ENCODE results near the gene PDE3B. TPM values are rescaled to one million over a fixed set of nuclear protein-coding genes. Genes with fewer than 3 reads are reported as not detected.
"Not testable (repeated sequence)": the region's sequence is repeated elsewhere in the genome, so short reads cannot be mapped to it uniquely, and the experiment has no call there.

Gene PDE3B
- total and polyA plus RNA-seq, 4 donors, result 2.5 to 15.1 (median 7.6) TPM

- H3K27me3 ChIP-seq (ENCODE audit: control insufficient read depth in 1 of 2, insufficient read depth in 2 of 2, low read length in 1 of 2), result no peaks in the 10 kb centered on the region
- no peaks in the 10 kb centered on the region for H3K36me3 ChIP-seq (ENCODE audit: control insufficient read depth in 1 of 2, insufficient read depth in 2 of 2, low read length in 1 of 2)
- no peaks in the 10 kb centered on the region for H3K9me3 ChIP-seq (ENCODE audit: control insufficient read depth, low read length)
- 83 to 85% methylated on average over 3 of the region's 3 CpGs for WGBS, 2 donors
- no peak overlapping the region for H3K4me3 ChIP-seq (ENCODE audit: low read length in 2 of 2)
- H3K27ac ChIP-seq (ENCODE audit: low read depth in 1 of 2, low read length in 2 of 2), result no peak overlapping the region
- intact Hi-C loops (cut with DNase I), result no loop called here
- ATAC-seq (ENCODE audit: low FRiP score) (no peak), DNase-seq (no peak)
- no peaks in the 10 kb centered on the region for H3K4me1 ChIP-seq (ENCODE audit: control insufficient read depth in 1 of 2, insufficient read depth in 2 of 2, low read length in 2 of 2)
These were observed 97.6 kb downstream of the PDE3B start for GRCh38 chr11:14741195-14741594.

DNA sequence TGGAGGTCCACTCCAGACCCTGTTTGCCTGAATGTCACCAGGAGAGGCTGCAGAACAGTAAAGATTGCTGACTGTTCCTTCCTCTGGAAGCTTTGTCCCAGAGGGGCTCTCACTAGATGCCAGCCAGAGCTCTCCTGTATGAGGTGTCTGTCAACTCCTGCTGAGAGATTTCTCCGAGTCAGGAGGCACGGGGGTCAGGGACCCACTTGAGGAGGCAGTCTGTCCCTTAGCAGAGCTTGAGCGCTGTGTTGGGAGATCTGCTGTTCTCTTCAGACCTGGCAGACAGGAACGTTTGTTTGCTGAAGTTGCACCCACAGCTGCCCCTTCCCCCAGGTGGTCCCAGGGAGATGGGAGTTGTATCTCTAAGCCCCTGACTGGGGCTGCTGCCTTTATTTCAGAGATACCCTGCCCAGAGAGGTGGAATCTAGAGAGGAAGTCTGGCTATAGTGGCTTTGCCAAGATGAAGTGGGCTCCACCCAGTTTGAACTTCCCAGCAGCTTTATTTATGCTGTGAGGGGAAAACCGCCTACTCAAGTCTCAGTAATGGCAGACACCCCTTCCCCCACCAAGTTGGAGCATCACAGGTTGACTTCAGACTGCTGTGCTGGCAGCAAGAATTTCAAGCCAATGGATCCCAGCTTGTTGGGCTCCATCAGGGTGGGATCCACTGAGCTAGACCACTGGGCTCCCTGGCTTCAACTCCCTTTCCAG is 99.4 kb downstream of the PDE3B start:
- WGBS, 2 donors, result 70 to 76% methylated on average over 5 of the region's 5 CpGs
- no peak overlapping the region for H3K4me3 ChIP-seq (ENCODE audit: low read length in 2 of 2)
- no peaks in the 10 kb centered on the region for H3K27me3 ChIP-seq (ENCODE audit: control insufficient read depth in 1 of 2, insufficient read depth in 2 of 2, low read length in 1 of 2)
- intact Hi-C loops (cut with DNase I), result no loop called here
- no peak overlapping the region for H3K27ac ChIP-seq (ENCODE audit: low read depth in 1 of 2, low read length in 2 of 2)
- H3K4me1 ChIP-seq (ENCODE audit: control insufficient read depth in 1 of 2, insufficient read depth in 2 of 2, low read length in 2 of 2), result no peaks in the 10 kb centered on the region
- no peaks in the 10 kb centered on the region for H3K36me3 ChIP-seq (ENCODE audit: control insufficient read depth in 1 of 2, insufficient read depth in 2 of 2, low read length in 1 of 2)
- DNase-seq (no peak), ATAC-seq (ENCODE audit: low FRiP score) (no peak)
- H3K9me3 ChIP-seq (ENCODE audit: control insufficient read depth, low read length), result no peaks in the 10 kb centered on the region

DNA sequence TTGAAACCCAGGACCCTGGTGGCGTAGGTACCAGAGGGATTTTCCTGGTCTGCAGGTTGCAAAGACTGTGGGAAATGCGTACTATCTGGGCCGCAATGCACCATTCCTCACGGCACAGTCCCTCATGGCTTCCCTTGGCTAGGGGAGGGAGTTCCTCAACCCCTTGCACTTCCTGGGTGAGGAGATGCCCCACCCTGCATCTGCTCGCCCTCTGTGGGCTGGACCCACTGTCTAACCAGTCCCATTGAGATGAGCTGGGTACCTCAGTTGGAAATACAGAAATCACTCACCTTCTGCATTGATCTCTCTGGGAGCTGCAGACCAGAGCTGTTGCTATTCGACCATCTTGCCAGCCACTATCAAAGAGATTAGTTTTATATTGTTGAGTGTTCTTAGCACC is 100.1 kb downstream of the PDE3B start:
- H3K36me3 ChIP-seq (ENCODE audit: control insufficient read depth in 1 of 2, insufficient read depth in 2 of 2, low read length in 1 of 2); H3K4me3 ChIP-seq (ENCODE audit: low read length in 2 of 2); H3K4me1 ChIP-seq (ENCODE audit: control insufficient read depth in 1 of 2, insufficient read depth in 2 of 2, low read length in 2 of 2); H3K27me3 ChIP-seq (ENCODE audit: control insufficient read depth in 1 of 2, insufficient read depth in 2 of 2, low read length in 1 of 2); H3K9me3 ChIP-seq (ENCODE audit: control insufficient read depth, low read length); H3K27ac ChIP-seq (ENCODE audit: low read depth in 1 of 2, low read length in 2 of 2); ATAC-seq (ENCODE audit: low FRiP score); intact Hi-C loops (cut with DNase I); DNase-seq: not testable (repeated sequence)
- WGBS, 2 donors, result 94 to 95% methylated on average over 6 of the region's 6 CpGs

DNA sequence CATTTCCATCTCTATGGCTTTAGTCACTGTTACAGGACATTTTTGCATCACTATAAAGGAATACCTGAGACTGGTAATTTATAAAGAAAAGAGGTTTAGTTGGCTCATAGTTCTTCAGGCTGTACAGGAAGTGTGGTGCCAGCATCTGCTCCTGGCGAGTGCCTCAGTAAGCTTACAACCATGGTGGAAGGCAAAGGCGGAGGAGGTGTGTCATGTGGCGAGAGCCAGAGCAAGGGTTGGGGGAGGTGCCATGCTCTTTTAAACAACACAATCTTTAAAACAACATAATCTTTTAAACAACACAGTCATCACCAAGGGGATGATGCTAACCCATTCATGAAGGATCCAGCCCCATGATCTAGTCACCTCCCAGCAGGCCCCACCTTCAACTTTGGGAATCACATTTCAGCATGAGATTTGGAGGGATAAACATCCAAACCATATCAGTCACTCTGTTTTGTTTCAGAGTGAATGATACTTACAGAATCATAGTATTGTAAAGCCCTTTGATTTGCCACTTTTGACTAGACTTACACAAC is 103.3 kb downstream of the PDE3B start:
- Histone ChIP-seq H3K27me3 (ENCODE audit: control insufficient read depth in 1 of 2, insufficient read depth in 2 of 2, low read length in 1 of 2) (no peaks in the 10 kb centered on the region), H3K27ac (ENCODE audit: low read depth in 1 of 2, low read length in 2 of 2) (no peak overlapping the region), H3K4me3 (ENCODE audit: low read length in 2 of 2) (no peak overlapping the region), H3K36me3 (ENCODE audit: control insufficient read depth in 1 of 2, insufficient read depth in 2 of 2, low read length in 1 of 2) (no peaks in the 10 kb centered on the region), H3K4me1 (ENCODE audit: control insufficient read depth in 1 of 2, insufficient read depth in 2 of 2, low read length in 2 of 2) (no peaks in the 10 kb centered on the region), H3K9me3 (ENCODE audit: control insufficient read depth, low read length) (no peaks in the 10 kb centered on the region)
- intact Hi-C loops (cut with DNase I), result no loop called here
- DNase-seq, result no peak
- ATAC-seq (ENCODE audit: low FRiP score), result no peak
- 90 to 92% methylated on average over 3 of the region's 3 CpGs for WGBS, 2 donors

DNA sequence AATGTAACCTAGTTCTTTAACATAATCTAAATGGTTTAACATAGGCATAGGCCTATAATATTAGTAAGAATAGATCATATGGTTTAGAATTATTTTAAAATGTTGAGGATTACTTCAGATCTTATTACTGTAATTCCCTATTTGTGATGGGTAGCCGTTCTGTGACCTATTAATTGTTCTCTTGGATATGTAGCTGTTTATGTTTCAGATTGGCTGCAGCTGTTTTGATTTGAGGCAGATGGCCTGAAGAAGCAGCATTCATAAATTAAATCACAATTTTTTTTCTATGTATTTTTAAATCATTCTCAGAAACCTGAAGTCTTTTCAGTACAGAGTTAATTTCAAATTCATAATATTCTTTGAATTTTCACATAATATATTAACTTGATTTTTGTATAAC is 104.5 kb downstream of the PDE3B start:
- Histone ChIP-seq H3K9me3 (ENCODE audit: control insufficient read depth, low read length) (no peaks in the 10 kb centered on the region), H3K27ac (ENCODE audit: low read depth in 1 of 2, low read length in 2 of 2) (no peak overlapping the region), H3K27me3 (ENCODE audit: control insufficient read depth in 1 of 2, insufficient read depth in 2 of 2, low read length in 1 of 2) (no peaks in the 10 kb centered on the region), H3K36me3 (ENCODE audit: control insufficient read depth in 1 of 2, insufficient read depth in 2 of 2, low read length in 1 of 2) (no peaks in the 10 kb centered on the region), H3K4me3 (ENCODE audit: low read length in 2 of 2) (no peak overlapping the region), H3K4me1 (ENCODE audit: control insufficient read depth in 1 of 2, insufficient read depth in 2 of 2, low read length in 2 of 2) (no peaks in the 10 kb centered on the region)
- DNase-seq, result no peak
- intact Hi-C loops (cut with DNase I), result no loop called here
- ATAC-seq (ENCODE audit: low FRiP score), result no peak
- WGBS, 2 donors, result 72 to 85% methylated on average over 1 of the region's 1 CpG

- intact Hi-C loops (cut with DNase I), result no loop called here
- WGBS, 2 donors, result 81 to 86% methylated on average over 1 of the region's 1 CpG
- Histone ChIP-seq H3K27ac (ENCODE audit: low read depth in 1 of 2, low read length in 2 of 2) (no peak overlapping the region), H3K4me3 (ENCODE audit: low read length in 2 of 2) (no peak overlapping the region), H3K9me3 (ENCODE audit: control insufficient read depth, low read length) (no peaks in the 10 kb centered on the region), H3K27me3 (ENCODE audit: control insufficient read depth in 1 of 2, insufficient read depth in 2 of 2, low read length in 1 of 2) (no peaks in the 10 kb centered on the region), H3K36me3 (ENCODE audit: control insufficient read depth in 1 of 2, insufficient read depth in 2 of 2, low read length in 1 of 2) (no peaks in the 10 kb centered on the region), H3K4me1 (ENCODE audit: control insufficient read depth in 1 of 2, insufficient read depth in 2 of 2, low read length in 2 of 2) (no peaks in the 10 kb centered on the region)
- ATAC-seq (ENCODE audit: low FRiP score) (no peak), DNase-seq (no peak)
These were observed 107.3 kb downstream of the PDE3B start for GRCh38 chr11:14750911-14751310.

DNA sequence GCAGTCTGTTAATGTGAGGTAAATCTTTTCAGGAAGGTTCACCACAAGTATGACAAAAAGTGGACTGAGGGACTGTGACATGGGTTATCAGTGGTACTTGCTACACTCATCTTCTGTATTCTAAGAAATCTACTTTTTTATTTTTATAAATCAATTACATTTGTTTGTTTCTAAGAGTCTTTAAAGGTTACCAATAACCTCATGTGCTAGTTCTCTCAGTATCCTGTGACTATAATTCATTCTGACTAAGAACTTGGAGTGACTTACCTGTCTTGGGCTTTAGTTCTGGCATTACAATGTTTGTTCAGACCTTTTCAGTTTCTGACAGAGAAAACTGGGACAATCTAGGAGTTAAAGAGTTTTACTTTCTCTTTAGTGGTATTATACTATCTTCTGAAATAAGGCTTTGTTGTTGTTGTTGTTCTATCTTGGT is 108.4 kb downstream of the PDE3B start:
- intact Hi-C loops (cut with DNase I), result no loop called here

DNA sequence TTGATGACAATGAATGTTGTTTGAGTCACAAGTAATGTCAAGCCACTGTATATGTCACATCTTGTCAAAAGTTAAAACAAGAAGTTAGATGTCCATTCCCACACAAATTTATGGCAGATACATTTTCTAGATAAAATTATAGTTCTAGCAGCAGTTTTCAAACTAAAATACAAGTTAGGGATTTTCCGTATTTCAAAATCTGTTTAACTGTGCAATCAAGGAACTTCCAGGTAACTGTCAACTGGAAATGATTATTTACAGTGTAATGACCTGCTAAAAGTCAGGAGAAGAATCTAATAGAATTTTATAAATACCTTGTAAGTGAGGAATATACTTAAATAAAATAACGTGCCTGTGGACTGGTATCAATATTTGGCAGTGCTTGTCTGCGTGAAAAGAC is 111.5 kb downstream of the PDE3B start:
- H3K27ac ChIP-seq (ENCODE audit: low read depth in 1 of 2, low read length in 2 of 2), result no peak overlapping the region
- no peaks in the 10 kb centered on the region for H3K4me1 ChIP-seq (ENCODE audit: control insufficient read depth in 1 of 2, insufficient read depth in 2 of 2, low read length in 2 of 2)
- intact Hi-C loops (cut with DNase I), result no loop called here
- WGBS, 2 donors, result 90% methylated on average over 3 of the region's 3 CpGs
- DNase-seq (no peak), ATAC-seq (ENCODE audit: low FRiP score) (no peak)
- no peaks in the 10 kb centered on the region for H3K36me3 ChIP-seq (ENCODE audit: control insufficient read depth in 1 of 2, insufficient read depth in 2 of 2, low read length in 1 of 2)
- no peak overlapping the region for H3K4me3 ChIP-seq (ENCODE audit: low read length in 2 of 2)
- no peaks in the 10 kb centered on the region for H3K9me3 ChIP-seq (ENCODE audit: control insufficient read depth, low read length)
- H3K27me3 ChIP-seq (ENCODE audit: control insufficient read depth in 1 of 2, insufficient read depth in 2 of 2, low read length in 1 of 2), result no peaks in the 10 kb centered on the region

More for the DNA sequence above, 108.4 kb downstream of the PDE3B start:
- Histone ChIP-seq H3K27me3 (ENCODE audit: control insufficient read depth in 1 of 2, insufficient read depth in 2 of 2, low read length in 1 of 2) (no peaks in the 10 kb centered on the region), H3K27ac (ENCODE audit: low read depth in 1 of 2, low read length in 2 of 2) (no peak overlapping the region), H3K9me3 (ENCODE audit: control insufficient read depth, low read length) (no peaks in the 10 kb centered on the region), H3K36me3 (ENCODE audit: control insufficient read depth in 1 of 2, insufficient read depth in 2 of 2, low read length in 1 of 2) (no peaks in the 10 kb centered on the region), H3K4me1 (ENCODE audit: control insufficient read depth in 1 of 2, insufficient read depth in 2 of 2, low read length in 2 of 2) (no peaks in the 10 kb centered on the region), H3K4me3 (ENCODE audit: low read length in 2 of 2) (no peak overlapping the region)
- no peak for ATAC-seq (ENCODE audit: low FRiP score)
- DNase-seq, result no peak

DNA sequence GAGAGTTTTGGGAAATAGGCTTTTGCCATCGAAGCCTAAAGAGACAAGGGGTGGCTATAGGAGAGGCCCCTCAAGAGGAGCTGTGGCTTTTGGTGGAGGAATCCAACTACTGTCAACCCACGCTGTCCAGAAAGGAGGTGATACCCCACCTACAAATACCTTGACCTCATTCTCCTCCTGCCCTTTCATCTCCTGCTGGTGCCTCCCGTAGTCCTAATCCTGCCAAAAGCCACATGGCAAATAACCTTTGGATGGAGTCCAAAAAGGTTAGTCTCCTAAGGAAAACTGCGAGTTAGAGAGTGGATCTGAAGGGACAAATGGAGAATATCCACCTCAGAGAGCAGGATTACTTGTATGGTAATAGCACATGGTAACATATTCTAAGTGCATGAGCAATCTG is 112.7 kb downstream of the PDE3B start:
- H3K9me3 ChIP-seq (ENCODE audit: control insufficient read depth, low read length), result no peaks in the 10 kb centered on the region
- no peak overlapping the region for H3K4me3 ChIP-seq (ENCODE audit: low read length in 2 of 2)
- no peaks in the 10 kb centered on the region for H3K36me3 ChIP-seq (ENCODE audit: control insufficient read depth in 1 of 2, insufficient read depth in 2 of 2, low read length in 1 of 2)
- no peak overlapping the region for H3K27ac ChIP-seq (ENCODE audit: low read depth in 1 of 2, low read length in 2 of 2)
- H3K4me1 ChIP-seq (ENCODE audit: control insufficient read depth in 1 of 2, insufficient read depth in 2 of 2, low read length in 2 of 2), result no peaks in the 10 kb centered on the region
- ATAC-seq (ENCODE audit: low FRiP score) (no peak), DNase-seq (no peak)
- intact Hi-C loops (cut with DNase I), result no loop called here
- no peaks in the 10 kb centered on the region for H3K27me3 ChIP-seq (ENCODE audit: control insufficient read depth in 1 of 2, insufficient read depth in 2 of 2, low read length in 1 of 2)
- 92 to 93% methylated on average over 4 of the region's 4 CpGs for WGBS, 2 donors

Measured in aorta (tissue), 5 donors.